Esophagus muscularis mucosa (tissue), 4 donors: Measurements from ENCODE around the gene BAG1. TPM values are rescaled to one million over a fixed set of nuclear protein-coding genes. Genes with fewer than 3 reads are reported as not detected.

ENCODE experiments used
- DNase-seq: peaks from one replicate; pipeline ENCODE4 v3.0.0-alpha.2; 2017; ENCODE audit errors: extremely low spot score
- H3K27ac ChIP-seq, 4 donors: fragments of 200-600 bp; sonication (generic); replicated peaks in 1 of 4; 1 replicate in 3 of 4; 2 replicates in 1 of 4; pipeline ENCODE4 v1.5.1; 2016 to 2019; ENCODE audit warnings: mild to moderate bottlenecking in 1 of 4
- H3K27me3 ChIP-seq, 4 donors: fragments of 200-600 bp; sonication (generic); one replicate each; pipeline versions ENCODE4 v1.5.1 to v1.6.0; 2016 to 2019
- H3K36me3 ChIP-seq, 4 donors: fragments of 200-600 bp; sonication (generic); one replicate each; pipeline ENCODE4 v1.5.1; 2016 to 2019
- H3K4me1 ChIP-seq, 4 donors: fragments of 200-600 bp; sonication (generic); one replicate each; pipeline ENCODE4 v1.5.1; 2016 to 2019
- H3K4me3 ChIP-seq, 4 donors: fragments of 200-600 bp; sonication (generic); 1 replicate in 2 of 4; 2 replicates in 2 of 4; pipeline ENCODE4 v1.5.1; 2016 to 2019; ENCODE audit warnings: mild to moderate bottlenecking in 4 of 4, moderate library complexity in 1 of 4
- H3K9me3 ChIP-seq, 4 donors: fragments of 200-600 bp; sonication (generic); 1 replicate in 3 of 4; 2 replicates in 1 of 4; pipeline ENCODE4 v1.5.1; 2016 to 2019
- CTCF ChIP-seq, 3 experiments: fragments of 200-600 bp in 2 of 3; fragments of 450-650 bp in 1 of 3; sonication (generic) in 2 of 3; IDR thresholded peaks; one replicate each; pipeline ENCODE4 v1.5.1; 2017 to 2019; ENCODE audit warnings: antibody characterized with exemption in 3 of 3, mild to moderate bottlenecking in 2 of 3, moderate library complexity in 1 of 3
- EP300 ChIP-seq: sonication (generic); formaldehyde crosslinking; IDR thresholded peaks from one replicate; pipeline ENCODE4 v1.6.1; 2017; ENCODE audit warnings: antibody characterized with exemption
- POLR2A ChIP-seq: fragments of 450-650 bp; IDR thresholded peaks from one replicate; pipeline ENCODE4 v1.6.1; 2017; ENCODE audit warnings: antibody characterized with exemption, moderate library complexity, mild to moderate bottlenecking, low read depth
- POLR2AphosphoS5 ChIP-seq, 2 donors: sonication (generic); formaldehyde crosslinking; IDR thresholded peaks; one replicate each; pipeline ENCODE4 v1.6.1; 2017; ENCODE audit warnings: antibody characterized with exemption in 2 of 2
- WGBS: methylation state at CpG from one replicate; pipeline ENCODE4 v1.1.5; 2018; 5-methylcytosine and 5-hydroxymethylcytosine counted together
- intact Hi-C: fragments of 100-400 bp; cut with DNase I; formaldehyde crosslinking; loops from one replicate; pipeline ENCODE4 v1.15.1; 2023
- total RNA-seq, 4 donors: library from RNA; depleted of rRNA; stranded (reverse); fragments of >200 nt; gene quantifications; one replicate each; pipeline versions ENCODE4 v1.1.0 to v1.2.1, GENCODE V29; 2016

BAG1 gene
- total RNA-seq, 4 donors from 2014 or later: 108 to 154 (median 126) TPM

GRCh38 chr9:33210006-33210715 is 54.3 kb downstream of the BAG1 start:
- Histone ChIP-seq H3K4me3 (no peak overlapping the region), H3K27ac (no peak overlapping the region), H3K27me3 (no peaks in the 10 kb centered on the region), H3K36me3 (no peaks in the 10 kb centered on the region), H3K4me1 (no peaks in the 10 kb centered on the region), H3K9me3 (no peaks in the 10 kb centered on the region)
- WGBS: 88% methylated on average over 4 of the region's 4 CpGs
- intact Hi-C loops: no loop called here
- DNase-seq: no peak
- TF ChIP-seq EP300 (no peak), POLR2A (no peak), POLR2AphosphoS5 (IDR thresholded peaks at IDR 0.05) (no peak), CTCF (IDR thresholded peaks at IDR 0.05) (no peak)

- 91% methylated on average over 1 of the region's 1 CpG for WGBS
- Histone ChIP-seq H3K4me3 (no peak overlapping the region), H3K9me3 (no peaks in the 10 kb centered on the region), H3K27ac (no peak overlapping the region), H3K4me1 (no peaks in the 10 kb centered on the region), H3K27me3 (no peaks in the 10 kb centered on the region), H3K36me3 (no peaks in the 10 kb centered on the region)
- no peak for DNase-seq
- intact Hi-C loops: no loop called here
- TF ChIP-seq POLR2A (no peak), EP300 (no peak), POLR2AphosphoS5 (IDR thresholded peaks at IDR 0.05) (no peak), CTCF (IDR thresholded peaks at IDR 0.05) (no peak)
Measured at GRCh38 chr9:33209394-33209793, 55.1 kb downstream of the BAG1 start.

- peaks cover 2 to 17% (median 11%) of the 10 kb centered on the region in 4 donors for H3K4me1 ChIP-seq
- DNase-seq: no peak
- no peaks in the 10 kb centered on the region for H3K9me3 ChIP-seq
- H3K4me3 ChIP-seq: no peak overlapping the region
- no peaks in the 10 kb centered on the region for H3K36me3 ChIP-seq
- TF ChIP-seq POLR2A: no peak
- TF ChIP-seq CTCF (IDR thresholded peaks at IDR 0.05): no peak
- TF ChIP-seq POLR2AphosphoS5 (IDR thresholded peaks at IDR 0.05): no peak
- no peak for TF ChIP-seq EP300
- H3K27ac ChIP-seq: peak overlapping the region in 1 of 4 donors; percentile 42
- intact Hi-C loops: no loop called here
- no peaks in the 10 kb centered on the region for H3K27me3 ChIP-seq
- 43% methylated on average over 11 of the region's 11 CpGs for WGBS
Measured at GRCh38 chr9:33202552-33203201, 61.8 kb downstream of the BAG1 start.

Other genes starting within 250 kb of the BAG1 start
- 100 to 1,000 TPM in 1 of 4 donors, 10 to 100 TPM in 3; 60.9 to 102 (median 71.1) TPM for gene DNAJA1, start 239.4 kb downstream of the BAG1 start, total RNA-seq
- 10 to 100 TPM; 17.8 to 22.6 (median 19.6) TPM for gene SMU1, start 188.0 kb downstream of the BAG1 start, total RNA-seq
- gene B4GALT1, start 97.4 kb downstream of the BAG1 start, total RNA-seq: 10 to 100 TPM; 24.5 to 39.6 (median 37.8) TPM
- gene SPINK4, start 24.5 kb downstream of the BAG1 start, total RNA-seq: not detected
- 10 to 100 TPM; 48.0 to 77.2 (median 65.2) TPM for gene CHMP5, start 341 bp upstream of the BAG1 start, total RNA-seq
- gene NFX1, start 25.8 kb upstream of the BAG1 start, total RNA-seq: 10 to 100 TPM; 32.1 to 49.4 (median 36.9) TPM
- 1 to 10 TPM in 3 of 4 donors, under 1 TPM in 1; 0.33 to 1.8 (median 1.4) TPM for gene AQP7, start 137.9 kb upstream of the BAG1 start, total RNA-seq
- gene AQP3, start 182.9 kb upstream of the BAG1 start, total RNA-seq: 10 to 100 TPM in 1 of 4 donors, 1 to 10 TPM in 3; 4.2 to 12.7 (median 6.8) TPM
- 10 to 100 TPM; 12.7 to 21.0 (median 16.5) TPM for gene NOL6, start 209.2 kb upstream of the BAG1 start, total RNA-seq